ENCODE measurements around the gene USP24.
"Not testable (repeated sequence)": the region's sequence is repeated elsewhere in the genome, so short reads cannot be mapped to it uniquely, and the experiment has no call there.

GRCh38 chr1:55199735-55200134 lies 15.4 kb downstream of the USP24 start:
- not testable (repeated sequence) for TF ChIP-seq CTCF (IDR thresholded peaks at IDR 0.05); EZH2 (IDR thresholded peaks at IDR 0.05; ENCODE audit: borderline replicate concordance, insufficient read depth, low read depth, low read length, poor library complexity, severe bottlenecking)

All from B cell (primary cell).